SK-N-SH (cell line): Measurements from ENCODE around the gene NAXD.
"Not testable (repeated sequence)": the region's sequence is repeated elsewhere in the genome, so short reads cannot be mapped to it uniquely, and the experiment has no call there.

Experiments used
- CHD2 ChIP-seq: fragments of 150-350 bp; IDR thresholded peaks from 2 replicates; pipeline ENCODE4 v1.6.1; 2018; ENCODE audit warnings: low read length; ENCODE audit not compliant: partially characterized antibody
- EZH2phosphoT487 ChIP-seq: fragments of 200-600 bp; sonication (generic); IDR thresholded peaks from 2 replicates; pipeline ENCODE4 v1.6.1; 2017; ENCODE audit warnings: low read depth, mixed run types, mild to moderate bottlenecking, antibody characterized with exemption, moderate library complexity, borderline replicate concordance
- FOXJ3 ChIP-seq: sonication (generic); formaldehyde crosslinking; IDR thresholded peaks from 2 replicates; pipeline ENCODE4 v1.5.1; 2020; ENCODE audit warnings: mild to moderate bottlenecking, missing genetic modification reagents
- GATA2 ChIP-seq: sonication (generic); formaldehyde crosslinking; IDR thresholded peaks from 2 replicates; pipeline ENCODE4 v1.5.0; 2020; ENCODE audit warnings: mild to moderate bottlenecking, missing genetic modification reagents
- NRF1 ChIP-seq: IDR thresholded peaks from 2 replicates; pipeline ENCODE4 v1.6.1; 2012; ENCODE audit warnings: low read depth, mild to moderate bottlenecking, low read length
- POLR2AphosphoS5 ChIP-seq: IDR thresholded peaks from 2 replicates; pipeline ENCODE4 v1.6.1; 2012; ENCODE audit warnings: low read depth, low read length
- SIN3A ChIP-seq: IDR thresholded peaks from 2 replicates; pipeline ENCODE4 v1.6.1; 2012; ENCODE audit warnings: low read depth, mild to moderate bottlenecking, low read length, moderate library complexity, borderline replicate concordance
- TEAD4 ChIP-seq: IDR thresholded peaks from 2 replicates; pipeline ENCODE4 v1.4.0; 2012; ENCODE audit warnings: mild to moderate bottlenecking, borderline replicate concordance; ENCODE audit not compliant: insufficient read depth
- TF ChIP-seq, protein P1 (sequence below): fragments of 200-600 bp; sonication (generic); IDR thresholded peaks from 2 replicates; pipeline ENCODE4 v1.6.1; 2017; ENCODE audit warnings: antibody characterized with exemption, mild to moderate bottlenecking, moderate library complexity

DNA sequence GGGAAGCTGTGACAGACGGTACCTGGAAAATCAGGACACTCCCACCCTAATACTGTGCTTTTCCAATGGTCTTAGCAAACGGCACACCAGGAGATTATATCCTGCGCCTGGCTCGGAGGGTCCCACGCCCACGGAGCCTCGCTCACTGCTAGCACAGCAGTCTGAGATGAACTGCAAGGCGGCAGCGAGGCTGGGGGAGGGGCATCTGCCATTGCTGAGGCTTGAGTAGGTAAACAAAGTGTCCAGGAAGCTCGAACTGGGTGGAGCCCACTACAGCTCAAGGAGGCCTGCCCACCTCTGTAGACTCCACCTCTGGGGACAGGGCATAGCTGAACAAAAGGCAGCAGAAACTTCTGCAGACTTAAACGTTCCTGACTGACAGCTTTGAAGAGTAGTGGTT lies 54.5 kb downstream of the NAXD start:
- TF ChIP-seq CHD2, EZH2phosphoT487, NRF1, GATA2, TEAD4, SIN3A, FOXJ3, POLR2AphosphoS5: not testable (repeated sequence)
- TF ChIP-seq, protein P1, sequence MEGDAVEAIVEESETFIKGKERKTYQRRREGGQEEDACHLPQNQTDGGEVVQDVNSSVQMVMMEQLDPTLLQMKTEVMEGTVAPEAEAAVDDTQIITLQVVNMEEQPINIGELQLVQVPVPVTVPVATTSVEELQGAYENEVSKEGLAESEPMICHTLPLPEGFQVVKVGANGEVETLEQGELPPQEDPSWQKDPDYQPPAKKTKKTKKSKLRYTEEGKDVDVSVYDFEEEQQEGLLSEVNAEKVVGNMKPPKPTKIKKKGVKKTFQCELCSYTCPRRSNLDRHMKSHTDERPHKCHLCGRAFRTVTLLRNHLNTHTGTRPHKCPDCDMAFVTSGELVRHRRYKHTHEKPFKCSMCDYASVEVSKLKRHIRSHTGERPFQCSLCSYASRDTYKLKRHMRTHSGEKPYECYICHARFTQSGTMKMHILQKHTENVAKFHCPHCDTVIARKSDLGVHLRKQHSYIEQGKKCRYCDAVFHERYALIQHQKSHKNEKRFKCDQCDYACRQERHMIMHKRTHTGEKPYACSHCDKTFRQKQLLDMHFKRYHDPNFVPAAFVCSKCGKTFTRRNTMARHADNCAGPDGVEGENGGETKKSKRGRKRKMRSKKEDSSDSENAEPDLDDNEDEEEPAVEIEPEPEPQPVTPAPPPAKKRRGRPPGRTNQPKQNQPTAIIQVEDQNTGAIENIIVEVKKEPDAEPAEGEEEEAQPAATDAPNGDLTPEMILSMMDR: not testable (repeated sequence)
